Epithelial cell of proximal tubule (primary cell): ENCODE measurements around the gene ZC3H15. TPM values are rescaled to one million over a fixed set of nuclear protein-coding genes. Genes with fewer than 3 reads are reported as not detected.

Experiments
- DNase-seq: peaks from one replicate; pipeline ENCODE4 v3.0.0-alpha.2; 2011; ENCODE audit warnings: low read depth
- H3K4me3 ChIP-seq: 2 replicates; pipeline ENCODE4 v1.5.1; 2011; ENCODE audit warnings: low read depth, mild to moderate bottlenecking, low read length
- total RNA-seq: library from RNA; depleted of rRNA; stranded (reverse); fragments of >200 nt; gene quantifications from 2 replicates; pipeline ENCODE4 v1.2.3, GENCODE V29; 2015
- TF ChIP-seq, protein P1 (sequence below): conservative IDR thresholded peaks from 2 replicates; pipeline ENCODE4 v1.5.1; 2012; ENCODE audit warnings: low read depth, mild to moderate bottlenecking, low read length

The ZC3H15 gene
- total RNA-seq, 1 donor from 2014 or later: 63.1 TPM

DNA sequence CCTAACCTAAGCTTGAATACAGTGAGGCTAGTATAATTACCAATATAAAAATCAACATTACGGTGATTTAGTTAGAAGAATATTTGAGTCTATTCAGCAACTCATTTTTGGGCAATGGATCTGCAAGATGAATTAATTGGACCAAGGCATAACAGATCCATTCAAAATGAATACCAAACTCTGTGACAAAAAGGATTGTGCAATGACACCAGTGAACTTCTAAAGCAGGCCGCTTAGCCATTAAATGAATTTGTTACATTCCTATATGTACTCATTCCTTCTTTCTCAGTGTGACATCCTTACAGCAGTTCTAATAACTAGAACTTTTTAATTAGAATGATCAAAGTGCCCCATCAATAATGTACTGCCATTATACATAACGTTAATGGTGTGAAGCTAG is 44.3 kb downstream of the ZC3H15 start:
- H3K4me3 ChIP-seq: no peak overlapping the region
- no peak for DNase-seq
- TF ChIP-seq, protein P1, sequence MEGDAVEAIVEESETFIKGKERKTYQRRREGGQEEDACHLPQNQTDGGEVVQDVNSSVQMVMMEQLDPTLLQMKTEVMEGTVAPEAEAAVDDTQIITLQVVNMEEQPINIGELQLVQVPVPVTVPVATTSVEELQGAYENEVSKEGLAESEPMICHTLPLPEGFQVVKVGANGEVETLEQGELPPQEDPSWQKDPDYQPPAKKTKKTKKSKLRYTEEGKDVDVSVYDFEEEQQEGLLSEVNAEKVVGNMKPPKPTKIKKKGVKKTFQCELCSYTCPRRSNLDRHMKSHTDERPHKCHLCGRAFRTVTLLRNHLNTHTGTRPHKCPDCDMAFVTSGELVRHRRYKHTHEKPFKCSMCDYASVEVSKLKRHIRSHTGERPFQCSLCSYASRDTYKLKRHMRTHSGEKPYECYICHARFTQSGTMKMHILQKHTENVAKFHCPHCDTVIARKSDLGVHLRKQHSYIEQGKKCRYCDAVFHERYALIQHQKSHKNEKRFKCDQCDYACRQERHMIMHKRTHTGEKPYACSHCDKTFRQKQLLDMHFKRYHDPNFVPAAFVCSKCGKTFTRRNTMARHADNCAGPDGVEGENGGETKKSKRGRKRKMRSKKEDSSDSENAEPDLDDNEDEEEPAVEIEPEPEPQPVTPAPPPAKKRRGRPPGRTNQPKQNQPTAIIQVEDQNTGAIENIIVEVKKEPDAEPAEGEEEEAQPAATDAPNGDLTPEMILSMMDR: no peak

GRCh38 chr2:186531257-186531775 is 45.3 kb downstream of the ZC3H15 start:
- H3K4me3 ChIP-seq: no peak overlapping the region
- no peak for DNase-seq
- TF ChIP-seq, protein P1: no peak

DNA sequence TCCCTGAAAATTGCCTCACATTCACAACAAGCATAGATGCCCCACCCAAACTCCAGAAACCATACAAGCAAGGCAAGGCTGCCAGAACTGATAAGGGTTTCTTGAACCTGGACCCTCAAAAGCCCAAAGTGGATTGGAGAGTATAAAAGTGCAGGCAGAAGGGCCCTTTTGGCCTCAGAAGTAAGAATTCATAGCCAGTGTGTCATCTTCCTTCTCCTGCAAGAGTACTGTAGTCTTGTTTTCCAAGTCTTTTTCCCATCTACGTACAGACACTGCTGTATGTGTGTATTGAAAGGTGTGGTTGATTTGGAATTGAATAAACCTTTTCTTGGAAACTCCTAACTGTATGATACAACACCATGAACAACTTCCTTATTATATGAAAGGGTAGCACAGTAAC is 46.8 kb downstream of the ZC3H15 start:
- TF ChIP-seq, protein P1: no peak
- DNase-seq: no peak
- H3K4me3 ChIP-seq: no peak overlapping the region

DNA sequence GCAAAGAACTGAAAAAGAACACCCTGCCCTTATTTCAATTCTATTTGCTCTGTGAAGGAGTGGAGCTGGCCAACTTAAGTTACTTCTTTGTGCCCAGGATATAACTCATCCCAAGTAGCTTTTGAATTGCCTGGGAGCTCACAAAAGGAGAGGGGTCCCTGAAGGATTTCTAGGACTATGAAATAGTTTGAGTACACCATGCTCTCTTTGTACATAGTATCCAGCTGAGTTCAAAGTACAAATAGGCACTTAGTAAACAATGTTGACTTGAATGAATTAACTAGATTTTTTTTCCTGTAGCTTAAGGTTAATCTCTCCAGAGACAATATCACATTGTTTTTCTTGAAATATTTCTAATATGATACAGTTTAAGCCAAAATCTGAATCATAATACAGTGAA is 47.7 kb downstream of the ZC3H15 start:
- TF ChIP-seq, protein P1: no peak
- DNase-seq: no peak
- H3K4me3 ChIP-seq: no peak overlapping the region

DNA sequence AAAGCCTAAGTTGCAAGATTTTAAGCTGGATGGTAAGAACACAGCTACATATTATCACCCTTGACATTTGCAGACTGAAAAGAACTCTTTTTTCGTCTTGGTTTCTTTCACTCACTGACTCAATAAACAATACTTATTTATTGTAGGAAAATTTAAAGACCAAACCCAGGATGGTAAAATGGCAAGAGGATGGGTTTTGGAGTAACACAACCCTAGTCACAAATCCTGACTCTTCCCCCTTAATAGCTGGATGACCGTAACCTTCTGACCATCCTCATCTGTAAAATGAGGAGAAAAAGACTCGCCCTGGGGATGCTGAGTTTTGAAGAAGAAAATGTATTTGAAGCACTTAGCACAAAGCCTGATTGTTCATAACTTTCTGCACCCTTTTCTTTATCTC is 48.3 kb downstream of the ZC3H15 start:
- TF ChIP-seq, protein P1: no peak
- no peak for DNase-seq
- H3K4me3 ChIP-seq: no peak overlapping the region

DNA sequence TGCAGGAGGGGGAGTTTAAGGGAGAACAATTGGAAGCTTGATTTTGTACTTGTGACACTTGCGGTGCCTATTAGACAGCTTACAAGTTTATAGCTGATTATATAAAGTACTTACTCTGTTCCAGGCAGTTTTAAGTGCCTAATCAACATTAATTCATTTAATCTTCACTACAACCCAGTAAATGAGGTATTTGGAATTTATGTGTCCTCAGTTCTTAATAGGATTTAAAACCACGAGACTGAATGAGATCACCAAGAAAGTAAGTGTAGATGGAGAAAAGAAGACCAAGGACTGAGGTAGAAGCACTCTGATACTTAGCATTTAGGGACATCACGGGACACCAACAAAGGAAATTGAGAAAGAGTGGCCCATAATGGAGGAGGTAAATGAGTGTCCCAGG is 49.8 kb downstream of the ZC3H15 start:
- TF ChIP-seq, protein P1: no peak
- H3K4me3 ChIP-seq: no peak overlapping the region
- DNase-seq: no peak

DNA sequence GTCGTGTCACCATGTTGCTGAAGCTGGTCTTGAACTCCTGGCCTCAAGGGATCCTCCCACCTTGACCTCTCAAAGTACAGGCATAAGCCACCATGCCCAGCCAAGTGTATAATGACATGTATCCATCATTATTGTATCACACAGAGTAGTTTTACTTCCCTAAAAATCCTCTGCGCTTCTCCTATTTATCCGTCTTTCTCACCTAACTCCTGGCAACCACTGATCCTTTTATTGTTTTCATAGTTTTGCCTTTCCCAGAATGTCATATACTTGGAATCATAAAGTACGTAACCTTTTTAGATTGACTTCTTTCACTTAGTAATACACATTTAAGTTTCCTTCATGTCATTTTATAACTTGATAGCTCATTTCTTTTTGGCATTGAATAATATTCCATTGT is 51.0 kb downstream of the ZC3H15 start:
- DNase-seq: no peak
- no peak overlapping the region for H3K4me3 ChIP-seq
- TF ChIP-seq, protein P1: no peak
